HFF-Myc (cell line): Measurements from ENCODE around the gene LRP3.
"Not testable (repeated sequence)": the region's sequence is repeated elsewhere in the genome, so short reads cannot be mapped to it uniquely, and the experiment has no call there.

Experiments
- DNase-seq: peaks from one replicate; pipeline ENCODE4 v3.0.0-alpha.2; 2011; ENCODE audit warnings: low read depth; ENCODE audit errors: extremely low read depth
- H3K4me3 ChIP-seq: replicated peaks from 2 replicates; pipeline ENCODE4 v1.5.1; 2011; ENCODE audit warnings: low read depth, mild to moderate bottlenecking, control low read depth, low read length
- CTCF ChIP-seq: IDR thresholded peaks from 2 replicates; pipeline ENCODE4 v1.5.1; 2012; ENCODE audit warnings: mild to moderate bottlenecking, low read depth, low read length, control low read depth; ENCODE audit errors: missing control alignments

The LRP3 gene

GRCh38 chr19:33207903-33208302, 13.8 kb downstream of the LRP3 start:
- no peak overlapping the region for H3K4me3 ChIP-seq
- DNase-seq = no peak
- no peak for TF ChIP-seq CTCF

- TF ChIP-seq CTCF = no peak
- H3K4me3 ChIP-seq = no peak overlapping the region
Observed at GRCh38 chr19:33208371-33208895, 14.3 kb downstream of the LRP3 start.

GRCh38 chr19:33208904-33209849, 15.0 kb downstream of the LRP3 start:
- no peak overlapping the region for H3K4me3 ChIP-seq
- no peak for TF ChIP-seq CTCF
- no peak for DNase-seq

More at GRCh38 chr19:33208371-33208895, 14.3 kb downstream of the LRP3 start:
- DNase-seq = no peak

GRCh38 chr19:33209850-33210230, 15.7 kb downstream of the LRP3 start:
- not testable (repeated sequence) for DNase-seq, H3K4me3 ChIP-seq

GRCh38 chr19:33210266-33210940, 16.3 kb downstream of the LRP3 start:
- H3K4me3 ChIP-seq = no peak overlapping the region
- DNase-seq = no peak
- TF ChIP-seq CTCF = no peak

GRCh38 chr19:33211794-33212435, 17.8 kb downstream of the LRP3 start:
- no peak for DNase-seq
- no peak for TF ChIP-seq CTCF

More at GRCh38 chr19:33211794-33212435, 17.8 kb downstream of the LRP3 start:
- H3K4me3 ChIP-seq = no peak overlapping the region
